ENCODE results near the gene SGPP2.

The SGPP2 gene

DNA sequence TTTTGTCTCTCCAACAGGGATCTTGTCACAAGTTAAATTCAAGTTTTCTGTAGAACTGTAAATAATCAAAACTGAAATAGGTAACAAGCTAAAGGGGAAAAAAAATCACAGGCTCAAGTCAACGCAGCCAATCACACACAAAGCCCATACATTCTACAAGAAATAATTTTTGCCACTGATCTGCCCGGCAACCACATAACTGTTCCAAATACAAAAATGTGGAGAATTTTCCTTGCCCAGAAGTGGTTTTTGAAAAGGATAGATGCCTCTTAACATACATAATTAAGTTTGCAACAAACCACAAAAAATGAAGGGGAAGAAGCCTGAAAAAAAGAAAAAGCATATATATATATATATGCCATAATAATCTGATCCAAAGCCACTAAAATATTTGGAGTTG, 171.2 kb downstream of the SGPP2 start:
- H3K27ac ChIP-seq (ENCODE audit: extremely low read depth, low read depth, low read length) = no peak overlapping the region
- ChIA-PET POLR2A (no interaction called here), CTCF (interaction anchor here (0.9 kb wide), 1 partner anchor 570 kb away, joined by 3 read pairs; no protein-coding TSS in a partner anchor)
- H3K4me3 ChIP-seq (ENCODE audit: low read depth, low read length) = no peak overlapping the region
- TF ChIP-seq ZNF549 (tag by site-specific recombination; IDR thresholded peaks at IDR 0.05) (no peak), AEBP2 (tag by site-specific recombination; IDR thresholded peaks at IDR 0.05; ENCODE audit: borderline replicate concordance) (no peak), ZNF785 (tag by site-specific recombination; IDR thresholded peaks at IDR 0.05) (no peak), ZNF184 (tag by site-specific recombination; IDR thresholded peaks at IDR 0.05) (no peak), ZNF518A (tag by site-specific recombination; conservative IDR thresholded peaks at IDR 0.05; ENCODE audit: low read depth) (no peak), ZNF140 (tag by site-specific recombination; IDR thresholded peaks at IDR 0.05) (no peak), ZNF26 (tag by site-specific recombination; IDR thresholded peaks at IDR 0.05) (no peak)
- TF ChIP-seq, protein P1, sequence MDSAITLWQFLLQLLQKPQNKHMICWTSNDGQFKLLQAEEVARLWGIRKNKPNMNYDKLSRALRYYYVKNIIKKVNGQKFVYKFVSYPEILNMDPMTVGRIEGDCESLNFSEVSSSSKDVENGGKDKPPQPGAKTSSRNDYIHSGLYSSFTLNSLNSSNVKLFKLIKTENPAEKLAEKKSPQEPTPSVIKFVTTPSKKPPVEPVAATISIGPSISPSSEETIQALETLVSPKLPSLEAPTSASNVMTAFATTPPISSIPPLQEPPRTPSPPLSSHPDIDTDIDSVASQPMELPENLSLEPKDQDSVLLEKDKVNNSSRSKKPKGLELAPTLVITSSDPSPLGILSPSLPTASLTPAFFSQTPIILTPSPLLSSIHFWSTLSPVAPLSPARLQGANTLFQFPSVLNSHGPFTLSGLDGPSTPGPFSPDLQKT (IDR thresholded peaks at IDR 0.05; ENCODE audit: borderline replicate concordance, low read depth, low read length) = no peak
- no peaks in the 10 kb centered on the region for H3K9me3 ChIP-seq (ENCODE audit: control insufficient read depth, insufficient read depth, low read depth, low read length)
- H3K4me1 ChIP-seq (ENCODE audit: control insufficient read depth, insufficient read depth, low read length) = no peaks in the 10 kb centered on the region
- peaks cover 17 to 79% of the 10 kb centered on the region in 2 experiments for H3K36me3 ChIP-seq (ENCODE audit: control insufficient read depth in 2 of 2, insufficient read depth in 1 of 2, low read length in 2 of 2)

GRCh38 chr2:222598611-222599010, 174.3 kb downstream of the SGPP2 start:
- no peak for TF ChIP-seq ZNF701 (tag by site-specific recombination; IDR thresholded peaks at IDR 0.05)
- no peak for TF ChIP-seq ZNF600 (tag by site-specific recombination; IDR thresholded peaks at IDR 0.05)
- TF ChIP-seq ZBTB48 (tag by site-specific recombination; IDR thresholded peaks at IDR 0.05) = no peak
- TF ChIP-seq ZNF155 (tag by site-specific recombination; IDR thresholded peaks at IDR 0.05) = no peak
- TF ChIP-seq BCL11B (tag by site-specific recombination; IDR thresholded peaks at IDR 0.05; ENCODE audit: low read depth) = no peak
- TF ChIP-seq ZNF266 (tag by site-specific recombination; IDR thresholded peaks at IDR 0.05; ENCODE audit: low read depth) = no peak
- TF ChIP-seq ZNF184 (tag by site-specific recombination; IDR thresholded peaks at IDR 0.05) = no peak
- no peak for TF ChIP-seq ZNF660 (tag by site-specific recombination; IDR thresholded peaks at IDR 0.05)
- no peak for TF ChIP-seq ZNF2 (tag by site-specific recombination; IDR thresholded peaks at IDR 0.05)
- no peak for TF ChIP-seq ZNF169 (tag by site-specific recombination; IDR thresholded peaks at IDR 0.05)
- TF ChIP-seq, protein P1 (IDR thresholded peaks at IDR 0.05; ENCODE audit: borderline replicate concordance, low read depth, low read length) = no peak
- TF ChIP-seq ZNF777 (tag by site-specific recombination; IDR thresholded peaks at IDR 0.05; ENCODE audit: borderline replicate concordance) = no peak
- no peak for TF ChIP-seq YY1 (tag by site-specific recombination; IDR thresholded peaks at IDR 0.05)
- no peak for TF ChIP-seq ZNF350 (tag by site-specific recombination; IDR thresholded peaks at IDR 0.05)
- TF ChIP-seq ZNF843 (tag by site-specific recombination; IDR thresholded peaks at IDR 0.05) = no peak
- TF ChIP-seq ZNF341 (tag by site-specific recombination; IDR thresholded peaks at IDR 0.05; ENCODE audit: low read depth) = no peak
- H3K36me3 ChIP-seq (ENCODE audit: control insufficient read depth in 2 of 2, insufficient read depth in 1 of 2, low read length in 2 of 2) = peaks cover 12 to 62% of the 10 kb centered on the region in 2 experiments
- POLR2A ChIA-PET = no interaction called here

More at GRCh38 chr2:222598611-222599010, 174.3 kb downstream of the SGPP2 start:
- Histone ChIP-seq H3K27ac (ENCODE audit: extremely low read depth, low read depth, low read length) (no peak overlapping the region), H3K9me3 (ENCODE audit: control insufficient read depth, insufficient read depth, low read depth, low read length) (no peaks in the 10 kb centered on the region), H3K4me3 (ENCODE audit: low read depth, low read length) (no peak overlapping the region), H3K4me1 (ENCODE audit: control insufficient read depth, insufficient read depth, low read length) (no peaks in the 10 kb centered on the region)
- CTCF ChIA-PET = interaction anchor here (0.8 kb wide), 1 partner anchor 10 kb away, joined by 3 read pairs; no protein-coding TSS in a partner anchor
